Spleen (tissue), 11 donors: Measurements from ENCODE around the gene PSMF1. TPM values are rescaled to one million over a fixed set of nuclear protein-coding genes. Genes with fewer than 3 reads are reported as not detected.

ENCODE experiments used
- DNase-seq: peaks from one replicate; pipeline ENCODE4 v3.0.0-alpha.2; 2020
- H3K27ac ChIP-seq, 8 donors: fragments of 200-600 bp; sonication (generic) in 7 of 8; 1 replicate in 4 of 8; 2 replicates in 4 of 8; pipeline versions ENCODE4 v1.5.0 to v1.8.0; 2016 to 2021; ENCODE audit warnings: inconsistent platforms in 4 of 8, mild to moderate bottlenecking in 4 of 8, moderate library complexity in 1 of 8
- H3K27me3 ChIP-seq, 7 donors: fragments of 200-600 bp; sonication (generic) in 6 of 7; replicated peaks in 1 of 7; 1 replicate in 4 of 7; 2 replicates in 3 of 7; pipeline versions ENCODE4 v1.5.0 to v1.8.0; 2016 to 2021; ENCODE audit warnings: inconsistent platforms in 3 of 7, mild to moderate bottlenecking in 1 of 7
- H3K36me3 ChIP-seq, 6 donors: fragments of 200-600 bp; sonication (generic) in 5 of 6; 1 replicate in 4 of 6; 2 replicates in 2 of 6; pipeline versions ENCODE4 v1.5.0 to v1.8.0; 2016 to 2021; ENCODE audit warnings: inconsistent platforms in 2 of 6
- H3K4me1 ChIP-seq, 6 donors: fragments of 200-600 bp; sonication (generic) in 5 of 6; 1 replicate in 3 of 6; 2 replicates in 3 of 6; pipeline versions ENCODE4 v1.5.0 to v1.8.0; 2016 to 2021; ENCODE audit warnings: inconsistent platforms in 3 of 6
- H3K4me3 ChIP-seq, 8 donors: fragments of 200-600 bp; sonication (generic) in 7 of 8; 1 replicate in 4 of 8; 2 replicates in 4 of 8; pipeline versions ENCODE4 v1.5.0 to v1.8.0; 2016 to 2021; ENCODE audit warnings: inconsistent platforms in 4 of 8, mild to moderate bottlenecking in 4 of 8, moderate library complexity in 2 of 8
- H3K9me3 ChIP-seq, 8 donors: fragments of 200-600 bp; sonication (generic) in 7 of 8; 1 replicate in 4 of 8; 2 replicates in 4 of 8; pipeline versions ENCODE4 v1.5.0 to v1.8.0; 2016 to 2021; ENCODE audit warnings: inconsistent platforms in 4 of 8
- CTCF ChIP-seq, 11 experiments: fragments of 200-600 bp in 7 of 11; fragments of 450-650 bp in 4 of 11; sonication (generic) in 4 of 11; IDR thresholded peaks in 8 of 11; conservative IDR thresholded peaks in 3 of 11; 1 replicate in 7 of 11; 2 replicates in 4 of 11; pipeline versions ENCODE4 v1.4.0 to v1.8.0; 2016 to 2021; ENCODE audit warnings: antibody characterized with exemption in 11 of 11, inconsistent platforms in 4 of 11, mild to moderate bottlenecking in 1 of 11
- POLR2A ChIP-seq, 3 donors: fragments of 450-650 bp; IDR thresholded peaks; one replicate each; pipeline ENCODE4 v1.5.1; 2017; ENCODE audit warnings: antibody characterized with exemption in 3 of 3, mild to moderate bottlenecking in 1 of 3
- POLR2AphosphoS5 ChIP-seq, 3 donors: sonication (generic); formaldehyde crosslinking; IDR thresholded peaks; one replicate each; pipeline ENCODE4 v1.5.1; 2017; ENCODE audit warnings: antibody characterized with exemption in 3 of 3
- WGBS, 5 donors: extraction: QIAGEN DNeasy Blood & Tissue Kit in 3 of 5; methylation state at CpG; one replicate each; pipeline versions ENCODE4 v1.1.5 to v1.1.7; 2013 to 2018; 5-methylcytosine and 5-hydroxymethylcytosine counted together
- intact Hi-C: fragments of 100-400 bp; cut with DNase I; formaldehyde crosslinking; loops from one replicate; pipeline ENCODE4 v1.15.0; 2023; ENCODE audit warnings: low total_unique reads
- polyA plus RNA-seq, 3 donors: library from polyadenylated mRNA; stranded (reverse); fragments of 200-250 nt; gene quantifications; one replicate each; pipeline ENCODE4 v1.2.1, GENCODE V29; 2013
- total RNA-seq, 7 donors: library from RNA; depleted of rRNA in 3 of 7; stranded (reverse); fragments of >200 nt in 3 of 7; fragmentation: NEBNext Ultra II Directional in 4 of 7; extraction: Animal tissue kit (Norgen Biotek cat#: 25700) in 4 of 7; gene quantifications; one replicate each; pipeline versions ENCODE4 v1.1.0 to v1.2.1, GENCODE V29; 2016 to 2021
- donor health status: healthy with polysubstance abuse.
- donor health status: DM: no; HTN: no; CAD: no; lungs with moderate emphysema.
- donor health status: DM: no; HTN: no; CAD: no.
- donor health status: Bipolar disorder and iron deficiency.
- donor health status: healthy.
- donor health status: DM: no; HTN: no; CAD: no.
- donor health status: DM: yes; HTN: yes; CAD: no.

Gene PSMF1
- total and polyA plus RNA-seq, 10 donors = 25.7 to 169 (median 112) TPM

- peaks cover 0 to 8% (median 0%) of the 10 kb centered on the region in 6 donors for H3K4me1 ChIP-seq
- H3K27me3 ChIP-seq = no peaks in the 10 kb centered on the region
- intact Hi-C loops = no loop called here
- WGBS, 5 donors = 81 to 89% (median 85%) methylated on average over 4 of the region's 4 CpGs
- peaks cover 0 to 99% (median 44%) of the 10 kb centered on the region in 6 donors for H3K36me3 ChIP-seq
- H3K4me3 ChIP-seq = no peak overlapping the region
- TF ChIP-seq POLR2AphosphoS5 (IDR thresholded peaks at IDR 0.05) (no peak), CTCF (IDR thresholded peaks at IDR 0.05 in 8 of 11, conservative IDR thresholded peaks at IDR 0.05 in 3 of 11) (no peak), POLR2A (IDR thresholded peaks at IDR 0.05) (no peak)
- H3K27ac ChIP-seq = no peak overlapping the region
- no peaks in the 10 kb centered on the region for H3K9me3 ChIP-seq
- no peak for DNase-seq
Measured at GRCh38 chr20:1150218-1150617, 31.8 kb downstream of the PSMF1 start.

DNA sequence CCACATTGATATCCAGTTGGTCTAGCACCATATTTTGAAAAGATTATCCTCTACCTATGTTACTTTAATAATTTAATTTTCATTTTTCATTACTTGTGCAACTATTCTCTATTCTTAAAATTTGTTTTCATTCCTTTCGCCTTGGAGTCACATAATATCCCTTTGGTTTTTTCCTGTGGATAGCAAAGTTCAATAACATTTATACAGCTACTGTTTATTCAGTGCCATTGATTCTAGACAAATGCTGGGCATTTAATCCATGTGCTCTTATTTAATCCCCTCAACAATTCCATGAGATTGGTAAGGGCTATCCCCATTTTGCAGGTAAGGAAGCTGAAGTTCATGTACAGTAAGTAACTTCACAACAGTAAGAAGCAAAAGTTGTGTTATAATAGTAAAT lies 32.6 kb downstream of the PSMF1 start:
- Histone ChIP-seq H3K27ac (no peak overlapping the region), H3K27me3 (no peaks in the 10 kb centered on the region), H3K9me3 (peaks cover 0 to 4% (median under 1%) of the 10 kb centered on the region in 8 donors), H3K4me1 (peaks cover 0 to 8% (median 0%) of the 10 kb centered on the region in 6 donors), H3K4me3 (no peak overlapping the region), H3K36me3 (peaks cover 0 to 99% (median 45%) of the 10 kb centered on the region in 6 donors)
- no peak for TF ChIP-seq CTCF (IDR thresholded peaks at IDR 0.05 in 8 of 11, conservative IDR thresholded peaks at IDR 0.05 in 3 of 11)
- no peak for TF ChIP-seq POLR2A (IDR thresholded peaks at IDR 0.05)
- no peak for TF ChIP-seq POLR2AphosphoS5 (IDR thresholded peaks at IDR 0.05)
- 92 to 100% (median 95%) methylated on average over 1 of the region's 1 CpG for WGBS, 5 donors
- no peak for DNase-seq
- intact Hi-C loops = no loop called here

GRCh38 chr20:1154226-1154625 lies 35.8 kb downstream of the PSMF1 start:
- no peak overlapping the region for H3K4me3 ChIP-seq
- peaks cover 0 to 96% (median 29%) of the 10 kb centered on the region in 6 donors for H3K36me3 ChIP-seq
- no peaks in the 10 kb centered on the region for H3K27me3 ChIP-seq
- DNase-seq = no peak
- TF ChIP-seq POLR2A (IDR thresholded peaks at IDR 0.05) (no peak), CTCF (IDR thresholded peaks at IDR 0.05 in 8 of 11, conservative IDR thresholded peaks at IDR 0.05 in 3 of 11) (no peak), POLR2AphosphoS5 (IDR thresholded peaks at IDR 0.05) (no peak)
- intact Hi-C loops = no loop called here
- peaks cover 0 to 12% (median 7%) of the 10 kb centered on the region in 8 donors for H3K9me3 ChIP-seq
- no peak overlapping the region for H3K27ac ChIP-seq
- H3K4me1 ChIP-seq = no peaks in the 10 kb centered on the region

DNA sequence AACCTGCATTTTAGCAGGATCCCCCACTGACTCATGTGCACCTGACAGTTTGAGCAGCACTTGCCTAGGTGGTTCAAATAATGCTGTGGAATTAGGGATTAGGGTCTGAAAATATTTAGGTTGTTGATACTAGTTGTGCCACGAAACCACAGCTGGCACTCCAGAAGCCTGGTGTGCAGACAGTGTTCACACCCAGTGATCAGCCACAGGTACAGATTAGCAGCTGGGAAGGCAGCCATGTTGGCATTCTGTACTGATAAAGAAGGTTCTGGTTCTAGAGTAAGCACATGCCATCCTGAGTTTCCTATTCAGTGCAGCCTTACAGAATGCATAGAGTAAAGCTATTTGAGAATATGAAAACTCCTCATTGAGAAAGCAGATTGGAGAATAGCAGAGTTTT lies 36.3 kb downstream of the PSMF1 start:
- TF ChIP-seq POLR2A (IDR thresholded peaks at IDR 0.05) (no peak), POLR2AphosphoS5 (IDR thresholded peaks at IDR 0.05) (no peak)
- 88 to 100% (median 100%) methylated on average over 1 of the region's 1 CpG for WGBS, 5 donors
- Histone ChIP-seq H3K4me3 (no peak overlapping the region), H3K27ac (no peak overlapping the region), H3K4me1 (no peaks in the 10 kb centered on the region), H3K27me3 (no peaks in the 10 kb centered on the region), H3K9me3 (peaks cover 0 to 12% (median 7%) of the 10 kb centered on the region in 8 donors), H3K36me3 (peaks cover 0 to 96% (median 31%) of the 10 kb centered on the region in 6 donors)
- intact Hi-C loops = no loop called here
- no peak for DNase-seq

DNA sequence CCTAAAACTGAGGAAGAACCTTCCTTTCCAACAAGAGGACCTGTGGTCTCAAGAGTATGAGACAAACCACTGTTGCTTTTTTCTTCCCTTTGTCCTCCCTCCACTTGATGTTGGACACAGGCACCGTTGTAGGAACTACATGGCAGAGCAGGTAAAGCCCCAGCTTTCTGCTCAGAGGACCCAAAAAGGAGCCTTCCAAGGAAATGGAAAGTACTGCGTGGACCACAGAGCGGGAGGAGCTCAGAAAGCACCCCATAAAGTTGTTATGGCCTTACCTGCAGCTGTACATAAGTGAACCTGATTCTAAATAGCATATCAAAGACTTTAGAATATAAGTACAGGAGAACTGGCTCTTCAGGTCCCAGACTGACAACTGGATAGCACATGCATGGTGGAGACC lies 36.9 kb downstream of the PSMF1 start:
- H3K27ac ChIP-seq = no peak overlapping the region
- no peak overlapping the region for H3K4me3 ChIP-seq
- peaks cover 3 to 96% (median 37%) of the 10 kb centered on the region in 6 donors for H3K36me3 ChIP-seq
- peaks cover 0 to 12% (median 7%) of the 10 kb centered on the region in 8 donors for H3K9me3 ChIP-seq
- 95 to 99% (median 98%) methylated on average over 3 of the region's 3 CpGs for WGBS, 5 donors
- intact Hi-C loops = no loop called here
- no peaks in the 10 kb centered on the region for H3K27me3 ChIP-seq
- H3K4me1 ChIP-seq = no peaks in the 10 kb centered on the region
- TF ChIP-seq POLR2A (IDR thresholded peaks at IDR 0.05) = no peak
- no peak for TF ChIP-seq CTCF (IDR thresholded peaks at IDR 0.05 in 8 of 11, conservative IDR thresholded peaks at IDR 0.05 in 3 of 11)
- TF ChIP-seq POLR2AphosphoS5 (IDR thresholded peaks at IDR 0.05) = no peak
- DNase-seq = no peak
